ENCODE data around the gene MIF.
A peak's percentile ranks its signal among the peaks of the same experiment; 100 is the strongest.
"Not testable (repeated sequence)": the region's sequence is repeated elsewhere in the genome, so short reads cannot be mapped to it uniquely, and the experiment has no call there.

MIF gene

DNA sequence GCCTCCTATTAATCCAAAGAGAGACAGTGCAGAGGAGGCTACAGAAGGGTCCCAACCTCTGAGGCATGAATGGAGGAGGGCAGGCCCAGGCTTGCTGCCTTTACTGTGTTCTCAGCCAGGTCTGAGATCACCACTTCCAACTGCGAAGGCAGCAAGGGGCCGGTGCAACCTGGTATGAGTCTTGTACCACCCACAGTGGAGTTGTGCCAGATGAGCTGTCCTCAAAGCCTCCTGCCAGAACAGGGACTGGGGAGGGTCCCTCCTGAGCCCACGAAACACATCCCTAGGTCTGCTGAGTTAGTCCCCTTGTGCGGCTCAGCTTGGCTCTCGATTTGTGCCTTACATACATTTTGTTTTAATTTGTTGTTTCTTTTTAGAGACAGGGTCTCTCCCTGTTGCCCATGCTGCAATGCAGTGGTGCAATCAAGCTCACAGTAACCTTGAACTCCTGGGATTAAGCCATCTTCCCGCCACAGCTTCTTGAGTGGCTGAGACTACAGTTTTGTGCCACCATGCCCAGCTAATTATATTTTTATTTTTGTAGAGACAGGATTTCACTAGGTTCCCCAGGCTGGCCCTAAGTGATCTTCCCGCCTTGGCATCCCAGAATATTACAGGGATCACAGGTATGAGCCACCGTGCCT lies 9.3 kb downstream of the MIF start:
- no peak for DNase-seq (ENCODE audit: low read depth)

DNA sequence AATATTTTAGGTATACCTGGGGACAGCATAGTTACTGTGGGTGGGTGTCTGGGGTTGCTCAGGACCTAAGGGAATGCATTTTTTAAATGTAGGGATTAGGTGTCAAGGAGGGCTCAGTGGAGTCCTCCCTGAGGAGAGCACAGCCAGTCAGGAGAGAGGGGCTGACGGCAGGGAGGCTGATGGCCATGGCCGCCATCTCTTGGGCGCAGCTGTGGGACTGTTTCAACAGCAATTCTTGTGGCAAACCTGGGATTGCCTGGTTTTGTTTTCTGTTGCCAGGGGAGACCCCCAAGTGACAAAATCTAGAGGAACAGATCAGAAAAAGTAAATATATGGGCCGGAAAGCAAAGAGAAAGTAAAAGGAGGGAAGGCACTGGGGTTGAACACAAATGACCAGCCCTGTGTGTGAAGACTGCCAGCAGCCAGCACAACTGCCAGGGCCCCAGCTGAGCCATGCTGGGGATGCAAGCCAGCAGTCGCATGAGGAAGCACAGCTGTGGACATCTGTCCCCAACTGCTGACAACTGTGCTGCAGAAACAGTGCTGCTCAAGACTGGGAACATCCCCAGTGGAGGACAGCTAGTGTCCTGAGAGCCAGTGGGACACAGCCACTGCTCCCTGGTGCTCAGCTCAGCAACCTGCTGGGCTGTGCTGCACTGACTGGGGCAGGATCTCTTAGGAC lies 10.5 kb downstream of the MIF start:
- no peak for DNase-seq (ENCODE audit: low read depth)

DNA sequence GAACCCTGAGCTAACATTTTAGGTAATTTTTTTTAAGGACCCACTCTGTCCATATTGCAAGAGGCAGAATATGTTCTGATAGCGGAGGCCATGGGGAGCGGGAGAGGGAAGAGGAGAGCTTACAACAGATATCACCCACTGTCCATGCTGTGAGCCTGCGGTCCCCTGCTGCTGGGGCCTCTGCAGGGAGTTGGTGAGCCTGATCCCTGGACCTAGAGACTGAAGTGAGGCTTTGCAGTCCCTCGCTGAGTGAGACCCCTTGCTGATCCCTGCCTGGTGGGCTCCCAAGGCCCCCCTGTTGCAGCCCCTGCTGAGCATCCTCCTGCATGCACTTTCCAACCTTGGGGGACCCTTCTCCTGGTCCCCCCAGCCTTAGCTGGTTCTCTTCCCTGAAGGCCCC lies 12.5 kb downstream of the MIF start:
- DNase-seq (ENCODE audit: low read depth), result no peak

DNA sequence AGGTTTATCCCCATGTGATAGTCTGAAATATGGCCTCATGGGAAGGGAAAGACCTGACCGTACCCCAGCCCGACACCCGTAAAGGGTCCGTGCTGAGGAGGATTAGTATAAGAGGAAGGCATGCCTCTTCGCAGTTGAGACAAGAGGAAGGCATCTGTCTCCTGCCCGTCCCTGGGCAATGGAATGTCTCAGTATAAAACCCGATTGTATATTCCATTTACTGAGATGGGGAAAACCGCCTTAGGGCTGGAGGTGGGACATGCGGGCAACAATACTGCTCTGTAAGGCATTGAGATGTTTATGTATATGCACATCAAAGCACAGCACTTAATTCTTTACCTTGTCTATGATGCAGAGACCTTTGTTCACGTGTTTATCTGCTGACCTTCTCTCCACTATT lies 13.2 kb downstream of the MIF start:
- not testable (repeated sequence) for DNase-seq (ENCODE audit: low read depth)

DNA sequence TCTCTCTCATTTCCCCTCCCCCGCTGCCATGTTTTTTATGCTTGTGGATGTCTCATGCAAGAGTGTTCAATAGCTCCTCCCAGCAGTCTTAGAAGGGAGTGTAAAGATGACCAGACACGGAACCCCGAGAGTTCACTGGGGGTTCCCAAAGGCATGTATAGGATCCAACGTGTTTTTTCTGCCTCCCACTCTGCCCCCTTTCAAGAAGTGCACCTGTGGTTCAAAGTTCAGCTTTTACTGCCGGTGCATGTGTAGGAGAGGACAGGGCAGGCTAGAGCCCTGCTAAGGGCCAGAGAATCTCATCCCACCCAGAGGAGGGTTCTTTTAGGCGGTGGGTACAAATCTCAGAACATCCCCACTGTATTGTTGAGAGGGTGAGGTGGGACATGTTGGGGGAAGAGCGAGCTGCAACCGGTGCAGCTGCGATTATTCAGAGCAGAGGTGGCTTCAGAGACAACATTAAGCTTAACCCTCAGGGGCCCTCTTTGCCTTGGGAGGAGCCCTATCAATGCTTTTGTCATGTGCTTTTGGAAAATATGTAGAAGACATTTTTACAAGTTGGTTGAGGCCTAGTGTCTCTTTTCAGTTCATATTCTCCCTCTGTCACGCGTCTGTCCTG lies 14.5 kb downstream of the MIF start:
- DNase-seq (ENCODE audit: low read depth), result no peak

DNA sequence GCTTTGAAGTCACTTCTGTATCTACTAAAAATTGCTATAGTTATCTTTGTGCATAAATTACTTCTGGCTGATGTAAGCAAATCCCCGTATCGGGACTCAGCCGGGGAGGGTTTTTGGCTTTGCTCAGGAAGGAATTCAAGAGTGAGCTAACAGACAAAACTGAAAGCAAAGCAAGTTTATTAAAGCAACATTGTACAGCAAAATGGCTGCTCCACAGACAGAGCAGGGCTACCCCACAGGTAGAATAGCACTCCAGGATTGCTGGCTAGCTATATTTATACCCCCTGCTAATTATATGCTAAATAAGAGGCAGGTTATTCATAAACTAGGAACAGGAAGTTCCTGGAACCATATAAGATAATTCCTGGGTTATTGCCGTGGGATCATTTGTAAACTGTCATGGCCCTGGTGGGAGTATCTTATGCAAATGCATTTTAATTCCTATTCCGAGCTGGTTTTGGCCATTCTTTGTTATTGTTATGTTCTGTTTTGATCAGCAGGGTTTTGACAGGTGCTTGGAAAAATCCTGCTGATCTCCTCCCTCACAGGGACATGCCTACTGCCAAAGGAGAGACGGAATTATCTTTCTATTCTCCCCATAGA lies 15.2 kb downstream of the MIF start:
- DNase-seq (ENCODE audit: low read depth), result no peak

DNA sequence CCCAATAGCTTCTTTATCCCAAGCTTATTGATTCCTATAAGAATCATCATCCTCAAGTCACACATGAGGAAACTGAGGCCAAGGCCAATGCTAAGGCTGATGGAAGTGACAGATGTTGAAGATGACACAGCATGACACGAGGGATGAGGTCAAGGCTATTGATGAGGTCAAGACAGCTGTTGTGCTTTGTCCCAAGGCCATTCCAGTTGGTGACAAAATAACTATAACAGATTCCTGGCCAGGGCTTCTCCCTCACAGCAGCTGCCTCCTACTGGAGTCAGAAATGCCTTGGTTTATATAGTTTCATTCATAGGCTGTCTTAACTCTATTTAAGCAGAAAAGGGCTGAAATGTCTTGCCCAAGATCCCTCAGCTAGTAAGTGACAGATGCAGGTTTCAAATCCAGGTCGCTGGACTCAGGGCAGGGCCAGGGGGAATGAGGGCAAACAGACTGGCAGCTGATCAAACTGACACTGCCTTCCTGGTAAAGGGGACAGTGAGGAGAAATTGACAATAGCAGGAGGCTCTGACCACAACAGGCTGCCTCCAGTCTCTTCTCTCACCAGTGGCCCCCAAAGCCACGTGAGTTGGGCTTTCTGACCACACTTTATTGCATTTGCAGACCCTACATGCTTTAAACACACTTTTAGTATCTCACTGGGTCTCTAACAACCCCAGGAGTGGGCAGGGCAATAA lies 16.5 kb downstream of the MIF start:
- no peak for DNase-seq (ENCODE audit: low read depth)

DNA sequence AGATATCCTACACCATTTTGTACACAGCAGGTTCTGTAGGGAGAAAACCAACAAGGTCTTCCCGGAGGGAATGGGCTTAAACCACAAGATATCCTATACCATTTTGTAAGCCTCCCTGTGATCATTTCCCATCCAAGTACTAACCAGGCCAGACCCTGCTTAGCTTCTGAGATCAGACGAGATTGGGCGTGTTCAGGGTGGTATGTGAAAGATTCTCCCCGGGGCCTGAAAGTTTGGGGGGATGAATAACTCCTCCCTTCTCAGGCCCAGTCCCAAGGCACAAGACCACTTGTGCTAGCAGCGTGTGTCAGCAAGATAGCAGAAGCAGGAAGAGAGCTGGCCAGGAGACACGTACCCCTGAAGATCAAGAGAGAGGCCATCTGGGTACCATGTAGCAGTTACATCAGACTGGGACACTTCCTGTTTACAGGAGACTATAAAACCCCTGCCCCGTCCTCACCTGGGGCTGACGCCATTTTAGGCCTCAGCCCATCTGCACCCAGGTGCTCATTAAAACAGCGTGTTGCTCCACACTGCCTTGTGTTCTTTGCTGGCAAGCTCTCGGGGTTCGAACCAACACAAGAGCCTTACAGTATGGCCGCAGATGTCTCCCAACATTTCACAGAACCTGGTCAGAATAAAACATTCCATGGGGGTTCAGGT lies 17.3 kb downstream of the MIF start:
- DNase-seq (ENCODE audit: low read depth), result no peak

DNA sequence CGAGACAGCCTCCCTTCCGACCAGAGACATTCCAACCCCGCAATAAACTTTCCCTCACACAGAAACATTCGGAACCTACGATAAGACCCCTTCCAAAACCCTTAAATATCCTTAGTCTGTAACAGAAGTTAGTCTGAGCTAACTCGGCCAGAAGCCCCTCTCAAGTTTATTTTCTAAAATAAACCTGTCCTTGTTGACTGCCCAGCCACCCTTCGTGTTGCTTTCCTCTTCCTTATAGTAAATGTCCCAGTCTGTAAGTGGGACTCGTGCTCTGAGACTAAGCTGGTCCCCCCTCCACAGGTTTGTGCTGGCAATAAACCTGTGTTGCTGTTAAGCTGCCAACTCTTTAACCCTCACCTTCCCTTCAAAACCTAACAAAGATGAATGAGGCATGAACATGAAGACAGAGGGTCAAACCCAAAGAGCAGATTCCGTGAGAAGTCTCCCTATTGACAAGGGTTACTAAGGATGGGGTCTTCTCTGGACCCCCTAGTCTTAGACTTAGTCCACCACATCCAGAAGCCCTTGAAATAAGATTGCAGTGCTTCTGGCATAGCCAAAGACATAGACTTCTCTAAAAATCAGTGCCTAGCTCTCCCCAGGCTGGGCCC lies 18.2 kb downstream of the MIF start:
- DNase-seq (ENCODE audit: low read depth), result no peak

DNA sequence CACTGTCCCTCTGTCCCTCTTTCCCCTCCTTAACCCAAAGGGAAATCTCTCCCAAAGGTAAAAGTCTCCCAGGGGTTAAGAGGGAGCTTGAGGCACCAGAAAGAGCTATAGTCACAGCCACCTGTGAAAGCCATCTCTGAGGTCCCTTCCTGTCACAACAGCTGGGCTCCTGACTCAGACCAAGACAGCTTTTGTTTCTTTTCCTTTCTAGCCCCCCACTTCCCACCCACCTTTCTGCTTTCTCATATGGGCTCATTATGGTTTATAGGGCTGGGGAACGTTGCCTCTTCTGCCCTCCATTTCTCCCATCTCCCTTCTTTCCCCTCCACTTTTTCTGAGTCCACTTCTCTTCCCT lies 19.1 kb downstream of the MIF start:
- no peak for DNase-seq (ENCODE audit: low read depth)

DNA sequence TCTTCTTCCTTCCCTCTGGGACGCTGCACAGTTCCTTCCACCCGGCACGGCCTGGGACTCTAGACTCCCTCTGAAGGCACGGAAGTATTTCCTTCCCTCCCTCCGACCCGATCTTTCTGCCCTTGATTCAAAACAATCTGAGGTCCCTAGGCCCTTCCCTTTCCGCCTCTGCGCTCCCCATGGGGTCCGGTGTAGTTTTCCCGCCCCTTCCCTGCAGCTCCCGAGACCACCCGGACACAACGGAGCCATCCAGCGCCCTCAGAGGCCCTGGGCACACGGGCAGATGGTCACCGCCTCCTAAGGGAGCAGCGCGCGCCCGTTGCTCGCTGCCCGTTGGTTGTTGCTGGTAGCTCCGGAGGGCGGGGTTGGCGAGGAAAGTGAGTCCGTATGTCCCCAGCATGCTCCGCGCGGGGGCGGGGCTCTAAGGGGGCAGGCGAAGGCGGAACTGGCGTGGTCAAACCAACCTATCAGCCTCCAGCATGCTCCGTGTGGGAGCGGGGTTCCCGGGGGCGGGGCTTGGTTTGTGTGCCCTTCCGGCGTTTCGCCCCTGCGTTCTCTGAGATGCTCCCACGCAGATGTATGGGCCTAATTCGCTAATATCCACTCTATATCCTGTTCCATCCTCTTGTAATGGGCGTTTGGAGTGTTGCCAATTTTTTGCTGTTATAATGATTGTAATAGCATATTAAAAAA lies 19.6 kb downstream of the MIF start:
- peak; percentile 95 for DNase-seq (ENCODE audit: low read depth)

DNA sequence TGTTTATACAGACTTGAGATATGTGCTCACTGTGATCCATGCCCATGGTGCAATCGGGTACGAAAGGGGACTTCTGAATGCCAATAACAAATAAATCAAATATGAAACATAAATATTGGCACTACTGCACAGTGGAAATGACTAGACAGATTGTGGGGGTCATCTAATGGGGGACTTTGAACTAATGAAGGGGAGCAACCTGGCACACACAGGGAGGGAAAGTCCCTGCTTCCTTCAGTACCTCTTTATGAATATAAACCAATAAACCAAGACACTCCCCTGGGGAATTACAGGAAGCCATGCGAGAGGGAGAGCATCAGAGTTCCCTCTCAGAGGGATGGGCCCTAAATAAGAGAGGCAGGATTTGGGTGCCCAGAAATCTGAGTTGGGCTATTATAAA lies 21.1 kb downstream of the MIF start:
- DNase-seq (ENCODE audit: low read depth), result no peak

DNA sequence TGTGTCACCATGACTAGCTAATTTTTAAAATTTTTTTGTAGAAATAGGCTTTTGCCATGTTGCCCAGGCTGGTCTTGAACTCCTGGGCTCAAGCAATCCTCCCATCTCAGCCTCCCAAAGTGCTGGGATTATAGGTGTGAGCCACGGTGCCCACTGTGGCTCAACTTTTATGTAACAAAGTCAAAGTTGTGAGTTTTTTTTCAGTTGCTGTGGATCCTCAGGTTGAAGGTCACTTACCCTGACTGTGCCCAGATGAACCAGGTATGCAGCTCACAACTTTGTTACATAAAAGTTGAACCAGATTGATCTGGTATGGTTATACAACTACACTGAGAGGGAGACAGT lies 26.1 kb downstream of the MIF start:
- DNase-seq (ENCODE audit: low read depth), result not testable (repeated sequence)

DNA sequence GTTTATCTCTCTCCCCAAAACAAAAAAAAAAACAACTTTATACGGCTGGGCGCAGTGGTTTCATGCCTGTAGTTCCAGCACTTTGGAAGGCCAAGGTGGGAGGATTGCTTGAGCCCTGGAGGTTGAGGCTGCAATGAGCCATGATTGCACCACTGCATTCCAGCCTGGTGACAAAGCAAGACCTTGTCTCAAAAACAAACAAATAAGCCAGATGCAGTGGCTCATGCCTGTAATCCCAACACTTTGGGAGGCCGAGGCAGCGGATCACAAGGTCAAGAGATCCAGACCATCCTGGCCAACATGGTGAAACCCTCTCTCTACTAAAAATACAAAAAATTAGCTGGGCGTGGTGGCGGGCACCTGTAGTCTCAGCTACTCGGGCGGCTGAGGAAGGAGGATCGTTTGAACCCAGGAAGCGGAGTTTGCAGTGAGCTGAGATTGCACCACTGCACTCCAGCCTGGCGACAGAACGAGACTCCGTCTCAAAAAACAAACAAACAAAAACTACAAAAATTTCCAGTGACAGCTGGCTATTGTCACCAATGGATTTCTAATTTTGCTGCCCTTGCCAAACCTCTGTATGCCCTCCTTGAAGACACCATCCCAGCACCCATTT lies 27.5 kb downstream of the MIF start:
- DNase-seq (ENCODE audit: low read depth), result not testable (repeated sequence)

DNA sequence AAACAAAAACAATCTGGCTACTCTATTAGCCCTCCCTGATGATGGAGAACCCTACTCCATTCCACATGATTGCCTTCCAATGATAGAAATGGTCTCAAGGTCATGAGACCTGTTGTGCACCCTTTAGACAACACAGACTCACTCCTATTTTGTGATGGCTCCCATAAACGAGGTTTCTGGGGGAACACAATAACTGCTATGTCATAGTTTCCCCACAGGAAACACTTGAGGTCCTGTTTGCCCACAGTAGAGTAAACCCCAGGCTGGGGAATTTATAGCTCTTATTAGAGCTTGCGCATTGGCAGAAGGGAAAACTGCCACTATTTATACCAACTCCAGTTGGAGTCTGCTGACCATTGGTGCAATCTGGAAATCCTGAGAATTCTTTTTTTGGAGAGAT lies 28.7 kb downstream of the MIF start:
- DNase-seq (ENCODE audit: low read depth), result no peak

DNA sequence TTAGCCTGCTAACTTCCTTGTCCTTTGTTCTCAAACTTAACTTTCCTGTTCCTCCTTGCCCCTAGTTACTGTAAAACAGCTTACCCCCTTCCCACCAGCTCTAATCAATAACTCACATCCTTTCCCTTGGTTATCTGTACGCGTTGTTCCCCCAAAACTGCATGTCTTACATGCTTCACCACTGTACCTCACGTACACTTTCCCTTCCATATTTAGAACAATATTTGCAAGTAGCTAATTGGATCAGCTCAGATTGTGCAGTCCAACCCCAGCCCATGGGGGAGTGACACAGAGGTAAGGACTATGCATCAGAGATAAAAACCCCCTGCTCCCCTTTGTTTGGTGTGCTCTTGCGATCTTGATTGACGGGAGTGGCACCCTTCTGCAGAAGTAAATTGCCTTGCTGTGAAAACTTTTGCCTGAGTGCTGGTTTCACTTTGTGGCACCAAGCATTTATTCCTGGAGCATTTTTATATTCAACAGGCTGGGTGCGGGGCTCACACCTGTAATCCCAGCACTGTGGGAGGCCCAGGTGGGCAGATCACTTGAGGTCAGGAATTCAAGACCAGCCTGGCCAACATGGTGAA lies 30.9 kb downstream of the MIF start:
- no peak for DNase-seq (ENCODE audit: low read depth)

DNA sequence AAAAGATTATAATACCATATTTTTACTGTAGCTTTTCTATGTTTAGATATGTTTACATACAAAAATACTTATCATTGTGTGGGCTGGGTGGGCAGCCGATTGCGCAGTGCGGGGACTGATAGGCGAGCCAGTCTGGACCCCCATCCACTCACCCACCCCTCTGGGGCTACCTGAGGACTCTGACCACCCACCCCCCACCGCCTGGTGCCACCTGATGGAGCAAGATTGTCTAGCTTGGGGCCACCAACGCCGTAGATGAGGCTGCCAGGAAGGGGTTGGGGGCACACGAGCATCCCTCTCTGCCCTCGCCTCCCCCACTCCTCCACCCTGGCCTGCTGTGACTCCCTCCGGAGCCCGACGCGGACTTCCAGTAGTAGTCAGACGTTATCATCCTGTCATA lies 32.4 kb downstream of the MIF start:
- no peak for DNase-seq (ENCODE audit: low read depth)

DNA sequence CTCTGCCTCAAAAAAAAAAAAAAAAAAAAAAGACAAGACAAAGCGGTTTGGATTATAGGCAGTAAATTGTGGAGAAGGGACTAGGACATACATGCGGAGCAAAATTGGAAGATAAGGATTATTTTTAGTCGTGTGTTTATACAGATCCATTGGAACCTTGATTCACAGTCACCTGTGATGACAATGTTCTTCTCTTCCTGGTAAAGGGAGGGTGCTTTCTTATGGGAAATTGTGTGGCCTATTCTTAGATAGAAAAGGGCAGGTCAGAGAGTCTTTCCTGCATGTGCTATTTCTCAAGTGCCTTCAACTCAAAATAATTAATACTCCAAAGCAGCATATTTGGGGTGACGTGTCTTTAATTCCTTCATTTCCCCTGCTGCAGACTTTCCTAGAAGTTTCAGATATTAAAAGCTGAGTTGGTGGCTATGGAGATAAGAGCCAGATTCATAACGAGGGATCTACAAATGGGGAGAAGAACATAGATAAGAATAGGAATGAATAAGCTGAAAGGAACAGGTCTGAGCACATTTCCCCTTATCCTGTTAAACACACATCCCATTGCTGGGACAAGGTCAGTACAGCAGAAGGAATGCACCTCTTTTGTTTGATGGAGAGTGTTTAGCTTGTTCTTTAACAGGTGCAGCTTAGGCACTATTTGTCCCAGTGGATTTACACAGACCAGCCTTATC lies 44.3 kb downstream of the MIF start:
- DNase-seq (ENCODE audit: low read depth), result no peak

DNA sequence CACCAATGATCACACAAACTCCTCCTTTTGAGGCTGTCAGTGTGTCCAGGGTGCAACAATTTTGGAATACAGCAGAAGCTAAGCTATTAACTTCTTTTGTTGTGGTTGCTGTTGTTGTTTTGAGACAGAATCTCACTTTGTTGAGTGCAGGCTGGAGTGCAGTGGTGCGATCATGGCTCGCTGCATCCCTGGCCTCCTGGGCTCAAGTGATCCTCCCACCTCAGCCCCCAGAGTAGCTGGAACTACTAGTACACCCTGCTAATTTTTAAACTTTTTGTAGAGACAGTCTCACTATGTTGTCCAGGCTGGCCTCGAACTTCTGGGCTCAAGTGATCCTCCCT lies 44.8 kb downstream of the MIF start:
- DNase-seq (ENCODE audit: low read depth), result no peak

DNA sequence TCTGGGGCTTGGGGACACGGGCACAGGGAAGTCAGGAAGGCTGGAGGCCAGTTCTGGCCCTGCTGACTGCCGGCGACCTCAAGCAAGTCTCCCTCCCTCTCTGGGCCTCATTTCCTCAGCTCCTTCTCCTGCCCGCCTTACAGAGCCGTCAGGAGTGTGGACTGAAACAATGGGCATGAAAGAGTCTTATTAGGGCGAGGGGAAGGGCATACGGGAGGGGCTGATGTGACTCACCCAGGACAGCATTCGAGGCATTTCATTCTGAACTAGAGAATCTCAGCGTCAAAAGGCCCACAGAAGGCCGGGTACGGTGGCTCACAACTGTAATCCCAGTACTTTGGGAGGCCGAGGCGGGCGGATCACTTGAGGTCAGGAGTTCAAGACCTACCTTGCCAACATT lies 46.0 kb downstream of the MIF start:
- not testable (repeated sequence) for DNase-seq (ENCODE audit: low read depth)
